ENCODE data around the gene CRYBB3. TPM values are rescaled to one million over a fixed set of nuclear protein-coding genes. Genes with fewer than 3 reads are reported as not detected.
"Not testable (repeated sequence)": the region's sequence is repeated elsewhere in the genome, so short reads cannot be mapped to it uniquely, and the experiment has no call there.

The CRYBB3 gene
- total RNA-seq, 1 donor from 2014 or later = 0.58 TPM

DNA sequence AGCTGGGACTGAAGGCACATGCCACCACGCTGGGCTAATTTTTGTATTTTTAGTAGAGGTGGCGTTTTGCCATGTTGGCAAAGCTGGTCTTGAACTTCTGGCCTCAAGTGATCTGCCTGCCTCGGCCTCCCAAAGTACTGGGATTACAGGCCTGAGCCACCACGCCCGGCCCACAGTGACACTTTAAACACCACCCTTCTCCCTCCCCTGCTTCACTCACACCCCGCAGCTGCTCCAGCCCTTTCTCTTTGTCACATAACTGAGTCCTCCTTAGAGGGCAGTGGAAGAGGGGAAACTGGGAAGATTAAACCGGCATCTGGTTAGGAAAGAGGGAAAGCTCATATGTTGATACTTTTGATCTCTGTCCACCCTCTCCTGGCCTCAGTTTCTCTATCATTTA, 4.9 kb downstream of the CRYBB3 start:
- not testable (repeated sequence) for DNase-seq (ENCODE audit: extremely low read depth, low read depth, low spot score)

DNA sequence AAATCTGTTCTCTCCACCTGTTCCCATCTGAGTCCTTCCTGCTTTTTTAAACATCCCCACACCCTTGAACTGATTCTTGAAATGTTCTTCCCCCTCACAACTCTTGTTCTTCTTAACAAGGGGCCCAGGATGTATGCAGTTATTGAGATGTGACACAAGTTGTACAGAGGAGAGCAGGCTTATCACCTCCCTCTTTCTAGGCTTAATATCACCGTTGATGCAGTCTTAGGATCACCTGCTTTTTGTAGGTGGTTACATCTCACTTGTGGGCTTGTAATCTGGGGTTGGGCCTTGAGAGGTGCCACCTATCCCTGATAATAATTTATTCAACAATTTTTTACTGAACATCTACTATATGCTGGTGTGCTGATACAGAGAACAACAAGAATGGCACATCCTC, 6.2 kb downstream of the CRYBB3 start:
- no peak for DNase-seq (ENCODE audit: extremely low read depth, low read depth, low spot score)

DNA sequence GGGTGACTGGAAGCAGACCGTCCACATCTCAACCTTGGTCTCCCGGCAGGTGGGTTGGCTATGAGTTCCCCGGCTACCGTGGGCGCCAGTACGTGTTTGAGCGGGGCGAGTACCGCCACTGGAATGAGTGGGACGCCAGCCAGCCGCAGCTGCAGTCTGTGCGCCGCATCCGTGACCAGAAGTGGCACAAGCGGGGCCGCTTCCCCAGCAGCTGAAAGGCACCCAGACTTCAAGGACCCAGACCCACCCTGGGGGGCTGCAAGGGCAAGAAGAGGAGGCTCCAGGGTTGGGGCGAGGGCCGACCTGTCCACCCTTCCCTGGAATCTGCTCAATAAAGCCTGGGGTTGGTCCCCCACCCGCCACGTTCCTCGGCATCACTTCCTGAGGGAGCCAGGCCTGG, 7.3 kb downstream of the CRYBB3 start:
- DNase-seq (ENCODE audit: extremely low read depth, low read depth, low spot score) = no peak

DNA sequence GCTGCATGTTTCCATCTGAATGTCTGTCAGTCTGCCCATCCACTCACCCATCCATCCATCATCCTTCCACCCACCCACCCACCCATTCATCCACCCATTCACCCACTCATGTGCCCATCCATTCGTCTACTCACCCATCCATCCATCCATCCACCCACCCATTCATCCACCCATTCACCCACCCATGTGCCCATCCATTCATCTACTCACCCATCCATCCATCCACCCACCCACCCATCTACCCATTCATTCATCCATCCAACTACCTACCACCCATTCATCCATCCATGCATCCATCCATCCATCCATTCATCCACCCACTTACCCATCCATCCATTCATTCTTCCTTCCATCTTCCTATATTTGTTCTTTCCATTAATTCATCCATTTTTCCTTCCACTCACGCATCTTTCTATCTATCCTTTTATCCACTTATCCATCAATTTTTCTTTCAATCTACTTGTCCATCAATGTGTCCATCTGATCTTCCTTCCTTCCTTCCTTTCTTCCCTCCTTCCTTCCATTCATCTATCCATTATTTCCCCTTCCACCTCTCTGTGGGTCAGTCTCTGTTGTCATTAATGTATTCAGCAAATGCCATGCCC, 8.0 kb downstream of the CRYBB3 start:
- DNase-seq (ENCODE audit: extremely low read depth, low read depth, low spot score) = no peak

DNA sequence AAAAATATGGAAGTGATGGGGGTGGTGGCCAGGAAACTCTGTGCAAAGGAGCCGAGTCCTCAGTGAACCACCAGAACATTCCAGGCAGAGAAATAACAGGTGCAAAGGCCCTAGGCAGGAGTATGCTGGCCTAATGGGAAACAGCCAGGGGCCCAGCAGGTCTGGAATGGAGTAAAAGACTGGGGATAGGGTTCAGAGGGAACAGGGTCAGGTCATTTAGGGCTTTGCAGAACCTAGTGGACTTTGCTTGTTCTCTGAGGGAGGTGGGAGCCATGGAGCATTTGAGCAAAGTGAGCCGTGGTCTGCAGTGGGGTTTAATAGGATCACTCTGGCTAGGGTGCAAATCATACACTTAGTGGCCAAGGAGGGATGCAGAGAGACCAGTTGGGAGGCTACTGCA, 8.7 kb downstream of the CRYBB3 start:
- no peak for DNase-seq (ENCODE audit: extremely low read depth, low read depth, low spot score)

DNA sequence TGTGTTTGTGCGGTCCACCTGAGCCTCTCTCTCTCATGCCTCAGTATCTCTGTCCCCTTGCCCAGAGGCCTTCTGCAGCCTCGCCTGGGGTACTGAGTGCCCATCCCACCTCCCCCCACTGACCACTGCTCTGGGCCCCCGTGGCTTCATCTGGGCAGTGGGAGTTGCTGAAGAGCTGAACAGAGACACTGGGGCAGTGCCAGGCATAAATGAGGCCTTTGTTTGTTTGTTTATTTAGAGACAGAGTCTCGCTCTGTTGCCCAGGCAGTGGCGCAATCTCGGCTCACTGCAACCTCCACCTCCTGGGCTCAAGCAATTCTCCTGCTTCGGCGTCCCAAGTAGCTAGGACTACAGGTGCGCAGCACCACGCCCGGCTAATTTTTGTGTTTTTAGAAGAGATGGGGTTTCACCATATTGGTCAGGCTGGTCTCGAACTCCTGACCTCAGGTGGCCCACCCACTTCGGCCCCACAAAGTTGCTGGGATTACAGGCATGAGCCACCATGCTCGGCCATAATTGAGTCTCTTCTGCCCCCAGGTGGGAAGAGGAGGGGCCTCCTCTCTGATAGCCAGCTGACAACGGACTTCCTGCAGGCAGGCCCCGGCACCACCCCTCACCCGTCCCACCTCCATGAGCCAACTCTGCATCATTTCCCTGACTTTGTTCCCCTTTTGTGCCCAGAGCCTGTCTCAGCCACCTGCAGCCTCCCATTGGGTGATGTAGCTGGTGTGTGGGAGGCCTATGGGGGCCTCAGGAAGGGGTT, 9.3 kb downstream of the CRYBB3 start:
- DNase-seq (ENCODE audit: extremely low read depth, low read depth, low spot score) = no peak

DNA sequence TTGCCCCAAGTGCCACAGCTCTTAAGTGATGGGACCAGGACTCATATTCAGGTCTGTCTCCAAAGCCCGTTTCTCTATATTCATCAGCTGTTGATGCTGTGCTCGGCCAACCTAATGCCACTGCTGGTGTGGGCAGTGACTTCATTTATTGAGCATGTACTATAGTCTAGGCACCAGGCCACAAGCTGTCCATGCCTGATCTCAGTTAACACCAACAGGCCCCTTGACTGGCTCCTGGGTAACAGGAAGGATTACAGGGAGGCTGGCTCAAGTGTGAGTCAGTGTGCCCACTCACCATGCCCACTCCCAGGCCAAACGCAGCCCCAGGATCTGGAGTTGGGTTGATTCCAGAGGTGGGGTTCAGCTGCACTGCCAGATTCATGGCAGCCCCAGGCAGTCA, 11.1 kb downstream of the CRYBB3 start:
- no peak for DNase-seq (ENCODE audit: extremely low read depth, low read depth, low spot score)

DNA sequence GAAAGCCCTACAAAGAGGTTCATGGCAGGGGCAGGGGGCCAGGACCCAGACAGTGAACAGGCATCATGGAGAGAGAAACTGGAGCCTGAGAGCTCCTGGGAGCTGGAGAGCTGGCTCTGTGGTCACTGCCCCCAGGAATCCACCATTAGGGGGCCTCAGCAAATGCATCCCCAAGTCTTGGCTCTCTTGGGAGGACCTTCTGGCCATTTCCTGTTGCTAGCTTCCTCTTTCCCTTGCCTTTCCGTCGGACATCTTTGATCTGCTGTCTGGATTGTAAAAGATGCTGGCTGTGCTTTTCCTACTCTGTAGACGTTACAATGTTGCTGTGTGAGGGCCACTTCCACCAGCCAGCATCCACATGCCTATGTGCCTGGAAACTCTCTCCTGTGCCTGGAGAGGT, 12.7 kb downstream of the CRYBB3 start:
- DNase-seq (ENCODE audit: extremely low read depth, low read depth, low spot score) = no peak

DNA sequence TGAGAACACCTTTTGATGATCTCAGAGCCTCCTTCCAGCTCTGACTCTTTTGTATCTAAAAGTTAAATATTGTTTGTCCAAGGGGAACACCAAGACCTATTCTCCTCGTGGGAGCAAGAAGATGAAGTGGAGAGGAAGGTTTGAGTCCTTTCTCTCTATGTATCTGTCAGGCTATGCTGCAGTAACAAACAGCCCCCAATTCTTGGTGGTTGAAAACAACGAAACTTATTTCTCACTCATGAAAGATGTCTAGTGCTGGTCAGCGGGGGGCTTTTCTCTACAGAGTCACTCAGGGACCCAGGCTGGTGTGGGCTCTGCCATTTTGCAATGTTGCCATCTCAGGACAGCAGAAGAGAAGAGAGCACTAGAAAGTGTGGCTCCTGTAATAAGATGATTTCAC, 13.6 kb downstream of the CRYBB3 start:
- DNase-seq (ENCODE audit: extremely low read depth, low read depth, low spot score) = no peak

DNA sequence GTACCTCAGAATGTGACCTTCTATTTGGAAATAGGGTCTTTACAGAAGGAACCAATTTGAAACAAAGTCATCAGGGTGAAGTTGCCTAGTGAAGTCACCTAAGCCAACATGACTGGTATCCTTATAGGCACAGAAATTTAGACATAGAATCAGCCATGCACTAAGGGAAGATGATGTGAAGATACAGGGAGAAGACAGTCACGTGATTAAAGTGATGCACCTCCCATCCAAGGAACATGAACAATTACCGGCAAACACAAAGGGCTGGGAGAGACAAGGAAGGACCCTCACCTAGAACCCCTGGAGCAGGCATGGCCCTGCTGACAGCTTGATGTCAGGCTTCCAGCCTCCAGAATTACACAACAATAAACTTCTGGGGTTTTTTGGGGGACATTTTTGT, 16.6 kb downstream of the CRYBB3 start:
- no peak for DNase-seq (ENCODE audit: extremely low read depth, low read depth, low spot score)

DNA sequence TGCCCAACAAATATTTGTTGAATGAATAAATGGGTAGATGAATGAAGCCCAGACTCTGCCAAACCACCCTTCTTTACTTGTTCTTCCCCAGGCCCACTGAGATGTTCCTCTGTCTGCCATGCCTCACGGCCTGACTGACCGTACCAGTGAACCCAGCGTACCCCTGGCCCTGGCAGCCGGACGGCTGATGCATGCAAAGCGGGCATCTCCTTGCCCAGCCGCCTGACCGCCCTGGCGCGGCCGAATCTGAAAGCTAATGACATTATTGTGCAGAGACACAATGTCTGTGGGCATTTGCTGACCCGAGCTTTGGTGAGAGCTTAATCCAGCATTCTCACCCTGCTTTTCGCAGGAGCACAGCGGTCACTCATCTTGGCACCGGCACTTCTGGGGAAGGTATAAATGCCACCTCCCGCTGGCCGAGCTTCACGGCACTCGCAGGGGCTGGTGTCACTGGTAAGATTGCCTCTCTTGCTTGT, 19.6 kb downstream of the CRYBB3 start, which contains the start of gene CRYBB2:
CRYBB2 (plus strand) TSS at position 429 of the 479 bp plus-strand sequence. CDS start 1,791 bp downstream, outside the sequence.
- DNase-seq (ENCODE audit: extremely low read depth, low read depth, low spot score) = no peak

DNA sequence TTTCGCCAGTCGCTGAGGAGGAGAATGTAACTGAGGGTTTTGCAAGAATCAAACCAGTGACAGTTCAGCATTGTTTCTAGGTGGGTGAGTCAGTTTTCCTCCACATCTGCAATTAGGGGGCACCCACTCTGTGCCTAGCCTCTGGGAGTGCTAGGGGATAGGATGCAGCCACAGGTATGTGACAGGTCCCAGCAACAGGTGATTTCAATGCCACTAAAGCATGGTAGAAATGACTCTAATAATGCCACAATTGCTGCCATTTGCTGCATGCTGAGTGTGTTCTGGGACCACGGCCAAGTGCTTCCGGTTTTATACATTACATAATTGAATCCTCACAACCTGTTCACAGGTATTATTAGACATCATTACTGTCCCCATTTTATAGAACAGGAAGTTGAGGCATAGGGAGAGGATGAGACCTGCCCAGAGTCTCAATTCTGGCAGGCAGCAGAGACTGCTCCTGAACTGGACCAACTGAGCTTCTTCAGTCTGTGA, 20.3 kb downstream of the CRYBB3 start:
- no peak for DNase-seq (ENCODE audit: extremely low read depth, low read depth, low spot score)

DNA sequence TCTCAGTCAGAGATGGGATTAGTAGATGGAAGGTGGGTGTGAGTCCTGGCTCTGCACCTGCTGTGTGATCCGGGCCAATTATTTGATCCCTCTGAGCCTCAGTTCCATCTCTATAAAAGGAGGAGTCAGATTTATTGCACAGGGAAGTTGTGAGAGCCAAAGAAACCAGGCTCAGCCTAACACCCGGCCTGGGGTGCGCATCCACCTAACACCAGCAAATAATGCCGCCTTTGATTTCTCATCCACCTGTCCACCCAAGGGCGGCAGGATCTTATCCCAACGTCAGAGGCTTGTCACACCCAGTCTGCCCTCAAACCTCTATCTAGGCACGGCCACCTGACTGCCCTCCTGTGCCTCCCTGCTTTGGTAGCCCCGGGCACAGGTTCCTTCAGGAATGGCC, 22.1 kb downstream of the CRYBB3 start:
- DNase-seq (ENCODE audit: extremely low read depth, low read depth, low spot score) = no peak

DNA sequence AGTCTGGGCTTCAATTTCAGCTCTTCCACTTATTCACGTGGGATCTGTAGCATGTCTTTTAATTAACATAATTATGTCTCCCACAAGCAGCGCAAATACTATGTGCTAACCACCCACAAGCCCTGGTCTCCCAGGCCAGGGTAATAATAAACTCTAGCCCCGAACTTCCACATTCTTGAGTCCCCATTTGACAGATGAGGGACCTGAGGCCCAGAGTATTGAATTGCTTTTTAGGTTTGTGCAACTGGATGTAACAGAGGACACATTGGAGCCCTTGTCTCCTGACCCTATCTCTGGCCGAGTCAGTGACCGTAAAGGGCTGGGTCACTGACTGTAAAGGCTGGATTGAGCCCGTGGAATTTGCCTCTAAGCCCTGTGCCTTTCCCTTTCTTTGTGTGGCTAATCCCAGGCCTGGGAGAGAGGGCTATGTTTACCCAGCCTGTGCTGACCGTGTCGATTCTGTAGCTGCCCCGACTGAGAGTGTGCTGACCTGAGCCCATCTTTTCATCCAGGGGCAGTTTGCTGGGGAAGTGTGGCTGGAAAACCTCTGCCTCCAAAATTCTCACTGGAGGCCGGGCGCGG, 23.7 kb downstream of the CRYBB3 start:
- no peak for DNase-seq (ENCODE audit: extremely low read depth, low read depth, low spot score)

DNA sequence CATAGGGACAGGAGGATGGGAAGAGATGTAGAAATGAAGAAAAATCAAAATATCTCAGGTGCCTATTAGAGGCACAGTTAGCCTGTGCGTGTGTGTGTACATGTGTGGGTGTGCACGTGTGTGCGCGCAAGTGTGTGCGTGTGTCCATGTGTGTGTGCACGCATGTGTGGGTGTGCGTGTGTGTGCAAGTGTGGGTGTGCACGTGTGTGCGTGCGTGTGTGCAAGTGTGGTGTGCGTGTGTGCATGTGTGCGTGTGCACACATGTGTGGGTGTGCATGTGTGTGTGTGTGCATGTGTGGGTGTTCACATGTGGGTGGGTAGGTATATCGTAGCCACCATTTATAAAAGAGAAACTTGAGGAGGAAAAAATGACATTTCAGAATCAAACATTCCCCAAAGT, 29.2 kb downstream of the CRYBB3 start:
- no peak for DNase-seq (ENCODE audit: extremely low read depth, low read depth, low spot score)

DNA sequence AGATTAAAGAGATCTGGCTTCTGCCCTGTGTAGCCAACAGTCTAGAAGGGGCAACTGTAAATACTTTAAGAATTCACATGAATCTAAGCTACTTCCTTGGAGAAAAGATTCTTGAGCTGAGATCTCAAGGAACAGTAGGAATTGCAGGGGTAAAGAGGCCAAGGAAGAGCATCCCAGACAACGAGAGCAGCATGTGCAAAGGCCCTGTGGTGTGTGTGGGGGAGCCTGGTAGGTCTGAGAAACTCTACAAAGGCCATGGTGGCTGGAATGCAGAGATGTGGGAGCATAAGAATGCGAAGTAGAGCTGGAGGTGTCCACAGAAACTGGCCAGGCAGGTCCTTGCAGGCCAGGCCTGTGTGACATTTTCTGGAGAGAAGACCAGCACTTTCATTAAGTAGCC, 31.1 kb downstream of the CRYBB3 start:
- not testable (repeated sequence) for DNase-seq (ENCODE audit: extremely low read depth, low read depth, low spot score)

DNA sequence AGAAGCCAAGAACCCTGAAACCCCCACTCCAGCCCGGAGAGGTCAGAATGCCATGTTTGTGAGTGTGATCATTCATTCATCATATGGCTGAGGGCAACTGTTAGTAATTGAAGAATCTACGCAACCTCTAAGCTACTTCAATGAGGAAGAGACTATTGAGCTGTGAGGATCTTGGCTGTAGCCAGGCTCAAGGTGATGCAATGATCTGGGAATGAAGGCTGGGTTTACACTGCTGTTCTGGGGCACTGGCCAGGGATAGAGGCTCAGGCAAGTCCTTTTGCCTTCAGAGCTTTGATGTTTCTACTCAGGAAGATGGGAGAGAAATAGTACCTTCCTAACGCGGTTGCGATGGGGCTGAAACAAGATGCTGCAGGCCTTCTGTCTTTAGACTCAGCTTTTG, 32.6 kb downstream of the CRYBB3 start:
- no peak for DNase-seq (ENCODE audit: extremely low read depth, low read depth, low spot score)

DNA sequence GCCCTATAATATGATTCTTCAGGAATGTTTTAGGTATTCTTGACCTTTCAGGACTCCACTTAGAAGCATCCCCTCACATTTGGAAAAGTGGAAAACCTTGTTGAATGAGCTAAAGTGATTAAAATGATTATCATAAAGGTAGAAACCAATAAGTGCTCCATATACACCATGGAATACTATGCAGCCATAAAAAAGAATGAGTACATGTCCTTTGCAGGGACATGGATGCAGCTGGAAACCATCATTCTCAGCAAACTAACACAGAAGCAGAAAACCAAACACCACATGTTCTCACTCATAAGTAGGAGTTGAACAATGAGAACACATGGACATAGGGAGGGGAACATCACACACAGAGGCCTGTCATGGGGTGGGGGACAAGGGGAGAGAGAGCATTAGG, 34.0 kb downstream of the CRYBB3 start:
- not testable (repeated sequence) for DNase-seq (ENCODE audit: extremely low read depth, low read depth, low spot score)

DNA sequence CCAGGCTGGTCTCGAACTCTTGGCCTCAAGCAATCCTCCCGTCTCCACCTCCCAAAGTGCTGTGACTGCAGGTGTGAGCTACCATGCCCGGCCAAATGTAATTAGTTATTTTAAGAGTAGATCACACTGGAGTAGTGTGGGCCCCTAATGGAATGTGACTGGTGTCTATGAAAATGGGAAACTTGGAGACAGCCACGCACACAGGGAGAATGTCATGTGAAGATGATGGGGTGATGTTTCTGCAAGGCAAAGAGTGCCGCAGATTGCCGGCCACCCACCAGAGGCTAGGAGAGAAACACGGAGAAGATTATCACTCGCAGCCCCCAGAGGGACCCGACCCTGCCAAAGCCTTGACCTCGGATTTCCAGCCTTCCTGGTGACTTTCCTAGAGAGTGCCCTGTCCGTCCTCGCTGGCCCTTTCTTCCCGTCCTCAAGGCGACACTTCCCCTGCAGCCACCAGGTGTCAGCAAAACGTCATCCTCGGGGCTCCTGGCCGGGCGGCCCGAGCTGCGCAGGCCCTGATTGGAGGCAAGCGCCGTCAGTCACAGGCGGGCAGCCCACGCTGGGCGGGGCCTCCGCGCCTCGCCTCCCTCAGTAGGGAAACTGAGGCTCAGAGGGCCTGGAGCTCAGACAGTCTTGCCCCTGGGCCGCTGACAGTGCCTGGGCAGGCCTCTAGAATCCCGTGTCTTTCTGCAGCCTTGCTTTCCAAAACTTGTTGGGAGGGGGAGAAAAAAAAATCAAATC, 36.1 kb downstream of the CRYBB3 start:
- DNase-seq (ENCODE audit: extremely low read depth, low read depth, low spot score) = peak; percentile 20

DNA sequence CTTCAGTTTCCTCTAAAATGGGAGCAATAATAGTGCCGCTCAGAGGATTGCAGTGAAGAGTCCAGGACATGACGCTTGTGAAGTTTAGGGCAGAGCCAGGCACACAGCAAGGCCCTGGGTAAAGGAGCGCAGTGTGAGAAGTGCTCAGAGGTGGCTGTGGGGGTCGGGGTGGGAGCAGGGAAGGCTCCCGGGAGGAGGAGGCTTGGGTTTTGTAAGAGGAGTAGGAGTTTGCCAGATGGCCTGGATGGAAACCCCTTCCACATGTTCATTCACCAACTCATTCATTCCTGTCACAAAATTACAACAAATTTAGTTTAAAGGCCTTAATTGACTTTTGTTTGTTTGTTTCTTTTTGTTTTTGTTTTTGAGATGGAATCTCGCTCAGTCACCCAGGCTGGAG, 36.8 kb downstream of the CRYBB3 start:
- DNase-seq (ENCODE audit: extremely low read depth, low read depth, low spot score) = no peak

DNA sequence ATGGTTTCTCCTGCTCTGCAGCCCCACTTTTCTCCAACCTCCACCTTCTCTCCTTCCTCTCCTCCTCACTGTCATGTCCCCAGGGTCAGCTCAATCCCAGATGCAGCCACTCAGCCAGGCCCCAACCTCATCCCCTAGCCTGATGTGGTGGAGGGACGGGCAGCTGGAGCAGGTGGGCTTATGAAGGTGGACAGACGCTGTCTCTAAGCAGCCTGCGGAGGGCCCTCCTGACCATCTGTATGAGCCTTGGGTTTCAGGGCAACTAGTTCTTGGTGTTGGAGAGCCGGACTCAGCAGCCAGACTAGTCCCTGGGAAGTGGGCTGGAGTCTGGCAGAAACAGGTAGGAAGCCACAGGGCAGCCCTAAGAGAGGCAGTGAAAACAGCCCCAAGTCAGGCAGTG, 37.8 kb downstream of the CRYBB3 start:
- no peak for DNase-seq (ENCODE audit: extremely low read depth, low read depth, low spot score)
